K562 (cell line): ENCODE measurements around the gene SNX12.

Experiments used
- CBX5 ChIP-seq: IDR thresholded peaks from 2 replicates; pipeline ENCODE4 v1.6.1; 2014; ENCODE audit warnings: low read depth, borderline replicate concordance
- GABPA ChIP-seq: fragments of 200-800 bp; sonication (Bioruptor generic); conservative IDR thresholded peaks from 2 replicates; pipeline ENCODE4 v1.6.1; 2016; ENCODE audit warnings: low read depth, missing genetic modification characterization, missing compliant biosample characterization
- NEUROD1 ChIP-seq: fragments of 150-350 bp; IDR thresholded peaks from 2 replicates; pipeline ENCODE4 v1.6.1; 2014; ENCODE audit warnings: borderline replicate concordance, low read length, low read depth; ENCODE audit not compliant: partially characterized antibody
- NR2C1 ChIP-seq, 2 experiments: fragments of 450-650 bp; IDR thresholded peaks; 2 replicates each; pipeline ENCODE4 v1.6.1; 2017; ENCODE audit warnings: mild to moderate bottlenecking in 2 of 2, antibody characterized with exemption in 1 of 2, inconsistent platforms in 1 of 2, missing compliant biosample characterization in 1 of 2, missing genetic modification characterization in 1 of 2
- POLR2A ChIP-seq: fragments of 450-650 bp; conservative IDR thresholded peaks from 2 replicates; pipeline ENCODE4 v1.6.1; 2016
- PYGO2 ChIP-seq: fragments of 450-650 bp; IDR thresholded peaks from 2 replicates; pipeline ENCODE4 v1.6.1; 2016; ENCODE audit warnings: mild to moderate bottlenecking, missing genetic modification characterization, moderate library complexity, missing compliant biosample characterization
- TF ChIP-seq, protein P1 (sequence below): fragments of 450-650 bp; IDR thresholded peaks from 2 replicates; pipeline ENCODE4 v1.7.1; 2018; ENCODE audit warnings: mild to moderate bottlenecking, low read depth; ENCODE audit not compliant: partially characterized antibody
- TF ChIP-seq, protein P2 (sequence below), 3 experiments: IDR thresholded peaks in 2 of 3; conservative IDR thresholded peaks in 1 of 3; 2 replicates each; pipeline ENCODE4 v1.5.1; 2011 to 2012; ENCODE audit warnings: low read length in 3 of 3, mild to moderate bottlenecking in 3 of 3, control low read depth in 2 of 3, improper control_type of control experiment in 1 of 3, inconsistent platforms in 1 of 3, low read depth in 1 of 3, mixed read lengths in 1 of 3, moderate library complexity in 1 of 3; ENCODE audit not compliant: insufficient read depth in 2 of 3
- TF ChIP-seq, protein P3 (sequence below), 2 experiments: IDR thresholded peaks; 2 replicates each; pipeline ENCODE4 v1.6.1; 2012; ENCODE audit warnings: improper control_type of control experiment in 2 of 2, low read depth in 2 of 2, low read length in 2 of 2, borderline replicate concordance in 1 of 2
- TF ChIP-seq, protein P4 (sequence below), 2 experiments: fragments of 450-650 bp; formaldehyde crosslinking in 1 of 2; IDR thresholded peaks; 2 replicates each; pipeline versions ENCODE4 v1.4.0 to v1.6.1; 2014 to 2020; ENCODE audit warnings: mild to moderate bottlenecking in 2 of 2, borderline replicate concordance in 1 of 2, low read depth in 1 of 2

DNA sequence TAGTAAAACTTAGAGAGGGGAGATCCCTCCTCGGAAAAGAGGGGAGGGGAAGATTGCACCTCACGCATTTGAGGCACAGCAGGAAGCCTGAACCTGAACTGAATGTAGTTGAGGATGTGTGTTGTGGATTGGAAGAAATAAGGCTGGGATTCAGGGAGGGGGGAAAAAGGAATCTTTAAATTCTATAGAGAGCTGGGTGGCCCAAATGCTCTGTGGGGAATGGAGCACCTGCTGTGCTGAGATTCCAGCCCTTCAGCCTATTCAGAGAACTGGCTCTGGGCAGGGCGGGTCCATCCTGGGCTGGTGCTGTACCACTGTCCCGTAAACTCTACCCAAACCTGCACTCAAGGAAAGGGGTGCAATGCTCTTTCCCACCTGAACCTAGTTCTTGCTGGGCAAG lies 31.6 kb upstream of the SNX12 start:
- no peak for TF ChIP-seq CBX5
- TF ChIP-seq, protein P1, sequence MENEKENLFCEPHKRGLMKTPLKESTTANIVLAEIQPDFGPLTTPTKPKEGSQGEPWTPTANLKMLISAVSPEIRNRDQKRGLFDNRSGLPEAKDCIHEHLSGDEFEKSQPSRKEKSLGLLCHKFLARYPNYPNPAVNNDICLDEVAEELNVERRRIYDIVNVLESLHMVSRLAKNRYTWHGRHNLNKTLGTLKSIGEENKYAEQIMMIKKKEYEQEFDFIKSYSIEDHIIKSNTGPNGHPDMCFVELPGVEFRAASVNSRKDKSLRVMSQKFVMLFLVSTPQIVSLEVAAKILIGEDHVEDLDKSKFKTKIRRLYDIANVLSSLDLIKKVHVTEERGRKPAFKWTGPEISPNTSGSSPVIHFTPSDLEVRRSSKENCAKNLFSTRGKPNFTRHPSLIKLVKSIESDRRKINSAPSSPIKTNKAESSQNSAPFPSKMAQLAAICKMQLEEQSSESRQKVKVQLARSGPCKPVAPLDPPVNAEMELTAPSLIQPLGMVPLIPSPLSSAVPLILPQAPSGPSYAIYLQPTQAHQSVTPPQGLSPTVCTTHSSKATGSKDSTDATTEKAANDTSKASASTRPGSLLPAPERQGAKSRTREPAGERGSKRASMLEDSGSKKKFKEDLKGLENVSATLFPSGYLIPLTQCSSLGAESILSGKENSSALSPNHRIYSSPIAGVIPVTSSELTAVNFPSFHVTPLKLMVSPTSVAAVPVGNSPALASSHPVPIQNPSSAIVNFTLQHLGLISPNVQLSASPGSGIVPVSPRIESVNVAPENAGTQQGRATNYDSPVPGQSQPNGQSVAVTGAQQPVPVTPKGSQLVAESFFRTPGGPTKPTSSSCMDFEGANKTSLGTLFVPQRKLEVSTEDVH = no peak
- TF ChIP-seq PYGO2 (tag) = no peak
- TF ChIP-seq, protein P2, sequence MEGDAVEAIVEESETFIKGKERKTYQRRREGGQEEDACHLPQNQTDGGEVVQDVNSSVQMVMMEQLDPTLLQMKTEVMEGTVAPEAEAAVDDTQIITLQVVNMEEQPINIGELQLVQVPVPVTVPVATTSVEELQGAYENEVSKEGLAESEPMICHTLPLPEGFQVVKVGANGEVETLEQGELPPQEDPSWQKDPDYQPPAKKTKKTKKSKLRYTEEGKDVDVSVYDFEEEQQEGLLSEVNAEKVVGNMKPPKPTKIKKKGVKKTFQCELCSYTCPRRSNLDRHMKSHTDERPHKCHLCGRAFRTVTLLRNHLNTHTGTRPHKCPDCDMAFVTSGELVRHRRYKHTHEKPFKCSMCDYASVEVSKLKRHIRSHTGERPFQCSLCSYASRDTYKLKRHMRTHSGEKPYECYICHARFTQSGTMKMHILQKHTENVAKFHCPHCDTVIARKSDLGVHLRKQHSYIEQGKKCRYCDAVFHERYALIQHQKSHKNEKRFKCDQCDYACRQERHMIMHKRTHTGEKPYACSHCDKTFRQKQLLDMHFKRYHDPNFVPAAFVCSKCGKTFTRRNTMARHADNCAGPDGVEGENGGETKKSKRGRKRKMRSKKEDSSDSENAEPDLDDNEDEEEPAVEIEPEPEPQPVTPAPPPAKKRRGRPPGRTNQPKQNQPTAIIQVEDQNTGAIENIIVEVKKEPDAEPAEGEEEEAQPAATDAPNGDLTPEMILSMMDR (IDR thresholded peaks at IDR 0.05 in 2 of 3, conservative IDR thresholded peaks at IDR 0.05 in 1 of 3; ENCODE audit: insufficient read depth in 2 of 3, low read depth in 1 of 3, low read length in 3 of 3) = no peak
- TF ChIP-seq NR2C1 (IDR thresholded peaks at IDR 0.05) = no peak
- no peak for TF ChIP-seq NR2C1 (tag; IDR thresholded peaks at IDR 0.05)
- TF ChIP-seq, protein P3, sequence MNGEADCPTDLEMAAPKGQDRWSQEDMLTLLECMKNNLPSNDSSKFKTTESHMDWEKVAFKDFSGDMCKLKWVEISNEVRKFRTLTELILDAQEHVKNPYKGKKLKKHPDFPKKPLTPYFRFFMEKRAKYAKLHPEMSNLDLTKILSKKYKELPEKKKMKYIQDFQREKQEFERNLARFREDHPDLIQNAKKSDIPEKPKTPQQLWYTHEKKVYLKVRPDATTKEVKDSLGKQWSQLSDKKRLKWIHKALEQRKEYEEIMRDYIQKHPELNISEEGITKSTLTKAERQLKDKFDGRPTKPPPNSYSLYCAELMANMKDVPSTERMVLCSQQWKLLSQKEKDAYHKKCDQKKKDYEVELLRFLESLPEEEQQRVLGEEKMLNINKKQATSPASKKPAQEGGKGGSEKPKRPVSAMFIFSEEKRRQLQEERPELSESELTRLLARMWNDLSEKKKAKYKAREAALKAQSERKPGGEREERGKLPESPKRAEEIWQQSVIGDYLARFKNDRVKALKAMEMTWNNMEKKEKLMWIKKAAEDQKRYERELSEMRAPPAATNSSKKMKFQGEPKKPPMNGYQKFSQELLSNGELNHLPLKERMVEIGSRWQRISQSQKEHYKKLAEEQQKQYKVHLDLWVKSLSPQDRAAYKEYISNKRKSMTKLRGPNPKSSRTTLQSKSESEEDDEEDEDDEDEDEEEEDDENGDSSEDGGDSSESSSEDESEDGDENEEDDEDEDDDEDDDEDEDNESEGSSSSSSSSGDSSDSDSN (IDR thresholded peaks at IDR 0.05; ENCODE audit: borderline replicate concordance in 1 of 2, low read depth in 2 of 2, low read length in 2 of 2) = no peak
- TF ChIP-seq GABPA = no peak
- TF ChIP-seq POLR2A = no peak
- TF ChIP-seq NEUROD1 = no peak
- TF ChIP-seq, protein P4, sequence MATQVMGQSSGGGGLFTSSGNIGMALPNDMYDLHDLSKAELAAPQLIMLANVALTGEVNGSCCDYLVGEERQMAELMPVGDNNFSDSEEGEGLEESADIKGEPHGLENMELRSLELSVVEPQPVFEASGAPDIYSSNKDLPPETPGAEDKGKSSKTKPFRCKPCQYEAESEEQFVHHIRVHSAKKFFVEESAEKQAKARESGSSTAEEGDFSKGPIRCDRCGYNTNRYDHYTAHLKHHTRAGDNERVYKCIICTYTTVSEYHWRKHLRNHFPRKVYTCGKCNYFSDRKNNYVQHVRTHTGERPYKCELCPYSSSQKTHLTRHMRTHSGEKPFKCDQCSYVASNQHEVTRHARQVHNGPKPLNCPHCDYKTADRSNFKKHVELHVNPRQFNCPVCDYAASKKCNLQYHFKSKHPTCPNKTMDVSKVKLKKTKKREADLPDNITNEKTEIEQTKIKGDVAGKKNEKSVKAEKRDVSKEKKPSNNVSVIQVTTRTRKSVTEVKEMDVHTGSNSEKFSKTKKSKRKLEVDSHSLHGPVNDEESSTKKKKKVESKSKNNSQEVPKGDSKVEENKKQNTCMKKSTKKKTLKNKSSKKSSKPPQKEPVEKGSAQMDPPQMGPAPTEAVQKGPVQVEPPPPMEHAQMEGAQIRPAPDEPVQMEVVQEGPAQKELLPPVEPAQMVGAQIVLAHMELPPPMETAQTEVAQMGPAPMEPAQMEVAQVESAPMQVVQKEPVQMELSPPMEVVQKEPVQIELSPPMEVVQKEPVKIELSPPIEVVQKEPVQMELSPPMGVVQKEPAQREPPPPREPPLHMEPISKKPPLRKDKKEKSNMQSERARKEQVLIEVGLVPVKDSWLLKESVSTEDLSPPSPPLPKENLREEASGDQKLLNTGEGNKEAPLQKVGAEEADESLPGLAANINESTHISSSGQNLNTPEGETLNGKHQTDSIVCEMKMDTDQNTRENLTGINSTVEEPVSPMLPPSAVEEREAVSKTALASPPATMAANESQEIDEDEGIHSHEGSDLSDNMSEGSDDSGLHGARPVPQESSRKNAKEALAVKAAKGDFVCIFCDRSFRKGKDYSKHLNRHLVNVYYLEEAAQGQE (IDR thresholded peaks at IDR 0.05; ENCODE audit: borderline replicate concordance) = no peak
- TF ChIP-seq, protein P4 (CRISPR knock-in tag; IDR thresholded peaks at IDR 0.05; ENCODE audit: low read depth) = no peak
